GM23338 (cell line): Measurements from ENCODE around the gene UNC13C. TPM values are rescaled to one million over a fixed set of nuclear protein-coding genes. Genes with fewer than 3 reads are reported as not detected.

Experiments
- ATAC-seq: fragments of 200-7000 bp; cut with Tn5 transposase; 3 replicates; pipeline ENCODE4 v1.9.1; 2020
- DNase-seq: peaks from one replicate; pipeline ENCODE4 v3.0.0-alpha.2; 2015; ENCODE audit warnings: low spot score
- H2AFZ ChIP-seq: fragments of 200-600 bp; sonication (generic); 2 replicates; pipeline ENCODE4 v1.8.0; 2016; ENCODE audit warnings: antibody characterized with exemption, mild to moderate bottlenecking, moderate library complexity
- H3F3A ChIP-seq: fragments of 200-600 bp; sonication (generic); replicated peaks from 2 replicates; pipeline ENCODE4 v1.8.0; 2017; ENCODE audit warnings: antibody characterized with exemption, mixed run types, low read depth
- H3K27ac ChIP-seq: fragments of 200-600 bp; sonication (generic); 2 replicates; pipeline ENCODE4 v1.6.1; 2016; ENCODE audit warnings: low read depth
- H3K27me3 ChIP-seq: fragments of 200-600 bp; sonication (generic); 2 replicates; pipeline ENCODE4 v1.8.0; 2016; ENCODE audit warnings: mild to moderate bottlenecking, mixed run types, moderate library complexity; ENCODE audit not compliant: insufficient read depth
- H3K36me3 ChIP-seq: fragments of 200-600 bp; sonication (generic); 2 replicates; pipeline ENCODE4 v1.8.0; 2016; ENCODE audit warnings: mild to moderate bottlenecking; ENCODE audit not compliant: insufficient read depth
- H3K4me1 ChIP-seq: fragments of 200-600 bp; sonication (generic); 2 replicates; pipeline ENCODE4 v1.8.0; 2016; ENCODE audit warnings: mild to moderate bottlenecking, moderate library complexity; ENCODE audit not compliant: insufficient read depth
- H3K4me2 ChIP-seq: fragments of 200-600 bp; sonication (generic); 2 replicates; pipeline ENCODE4 v1.7.1; 2017; ENCODE audit warnings: mixed run types
- H3K4me3 ChIP-seq: fragments of 200-600 bp; sonication (generic); 2 replicates; pipeline ENCODE4 v1.6.1; 2016; ENCODE audit warnings: mixed run types
- H3K79me2 ChIP-seq: fragments of 200-600 bp; sonication (generic); replicated peaks from 2 replicates; pipeline ENCODE4 v1.8.0; 2017; ENCODE audit warnings: mild to moderate bottlenecking; ENCODE audit not compliant: insufficient read depth
- H3K9me2 ChIP-seq: fragments of 200-600 bp; sonication (generic); 2 replicates; pipeline ENCODE4 v1.8.0; 2017; ENCODE audit not compliant: insufficient read depth
- H4K20me1 ChIP-seq: fragments of 200-600 bp; sonication (generic); replicated peaks from 2 replicates; pipeline ENCODE4 v1.8.0; 2017; ENCODE audit warnings: mild to moderate bottlenecking; ENCODE audit not compliant: insufficient read depth
- H3K27ac Mint-ChIP-seq: 2 replicates; pipeline ENCODE4 v1.8.0; 2020; ENCODE audit warnings: inconsistent platforms, mild to moderate bottlenecking, moderate library complexity, mixed read lengths
- H3K27me3 Mint-ChIP-seq: 3 replicates; pipeline ENCODE4 v1.8.0; 2022; ENCODE audit warnings: low read depth, mild to moderate bottlenecking, moderate library complexity, mixed read lengths, inconsistent platforms; ENCODE audit not compliant: insufficient read depth, poor library complexity
- H3K36me3 Mint-ChIP-seq: 3 replicates; pipeline ENCODE4 v1.8.0; 2021; ENCODE audit warnings: low read depth, mild to moderate bottlenecking, inconsistent platforms, moderate library complexity, mixed read lengths
- H3K4me1 Mint-ChIP-seq: 3 replicates; pipeline ENCODE4 v1.8.0; 2020; ENCODE audit warnings: mild to moderate bottlenecking, inconsistent platforms, mixed read lengths
- H3K4me3 Mint-ChIP-seq: 3 replicates; pipeline ENCODE4 v1.8.0; 2021; ENCODE audit warnings: moderate library complexity, mild to moderate bottlenecking, inconsistent platforms, mixed read lengths
- H3K9me3 Mint-ChIP-seq: 3 replicates; pipeline ENCODE4 v1.8.0; 2020; ENCODE audit warnings: moderate library complexity, mild to moderate bottlenecking, inconsistent platforms, mixed read lengths
- EZH2phosphoT487 ChIP-seq: fragments of 200-600 bp; sonication (generic); IDR thresholded peaks from one replicate; pipeline ENCODE4 v1.8.1; 2018; ENCODE audit warnings: antibody characterized with exemption; ENCODE audit not compliant: unreplicated experiment
- ZNF331 ChIP-seq: fragments of 250-450 bp; sonication (Bioruptor Pico); IDR thresholded peaks from 2 replicates; pipeline ENCODE4 v1.5.0; 2020; ENCODE audit warnings: low read depth, mild to moderate bottlenecking, moderate library complexity
- ZNF462 ChIP-seq: fragments of 250-450 bp; sonication (Bioruptor Pico); IDR thresholded peaks from 2 replicates; pipeline ENCODE4 v1.5.0; 2020; ENCODE audit warnings: mild to moderate bottlenecking, moderate library complexity
- polyA plus RNA-seq: library from polyadenylated mRNA; unstranded; fragments of >200 nt; fragmentation: Nextera tagmentation; extraction: Ambion mirVana; gene quantifications from 2 replicates; pipeline ENCODE4 v1.2.1, GENCODE V29; 2016
- total RNA-seq: library from RNA; depleted of rRNA; stranded (reverse); fragments of >200 nt; shearing (Covaris generic); gene quantifications from 2 replicates; pipeline ENCODE4 v1.2.3, GENCODE V29; 2014
- TF ChIP-seq, protein P1 (sequence below): IDR thresholded peaks from one replicate; pipeline ENCODE4 v1.6.1; 2018; ENCODE audit warnings: antibody characterized with exemption; ENCODE audit not compliant: unreplicated experiment
- TF ChIP-seq, protein P2 (sequence below), 2 experiments: fragments of 200-600 bp in 1 of 2; sonication (generic) in 1 of 2; conservative IDR thresholded peaks; 2 replicates each; pipeline versions ENCODE4 v1.5.1 to v1.6.1; 2016 to 2017; ENCODE audit warnings: antibody characterized with exemption in 2 of 2, low read depth in 2 of 2, mild to moderate bottlenecking in 2 of 2, moderate library complexity in 1 of 2

UNC13C gene
- total and polyA plus RNA-seq, 2 experiments from 2014 or later = 0.03 TPM; not detected in 1

GRCh38 chr15:53984221-53984620 lies 6.0 kb downstream of the UNC13C start:
- Mint-ChIP-seq H3K36me3 (no peaks in the 10 kb centered on the region), H3K4me3 (no peak overlapping the region), H3K9me3 (peaks cover 30% of the 10 kb centered on the region), H3K27me3 (peaks cover 4% of the 10 kb centered on the region), H3K27ac (no peak overlapping the region), H3K4me1 (no peaks in the 10 kb centered on the region)
- Histone ChIP-seq H3K9me2 (no peaks in the 10 kb centered on the region), H3K4me3 (no peak overlapping the region), H3K4me2 (no peak overlapping the region), H3K4me1 (no peaks in the 10 kb centered on the region), H2AFZ (no peak overlapping the region), H3K27ac (no peak overlapping the region), H3K27me3 (peaks cover 6% of the 10 kb centered on the region), H3K36me3 (no peaks in the 10 kb centered on the region; the same call in 1 of the 2 replicates), H3F3A (no peaks in the 10 kb centered on the region), H3K79me2 (no peaks in the 10 kb centered on the region), H4K20me1 (no peaks in the 10 kb centered on the region)
- ATAC-seq (no peak), DNase-seq (no peak)
- TF ChIP-seq ZNF331 (CRISPR knock-in tag) = no peak
- TF ChIP-seq EZH2phosphoT487 = no peak
- TF ChIP-seq, protein P1, sequence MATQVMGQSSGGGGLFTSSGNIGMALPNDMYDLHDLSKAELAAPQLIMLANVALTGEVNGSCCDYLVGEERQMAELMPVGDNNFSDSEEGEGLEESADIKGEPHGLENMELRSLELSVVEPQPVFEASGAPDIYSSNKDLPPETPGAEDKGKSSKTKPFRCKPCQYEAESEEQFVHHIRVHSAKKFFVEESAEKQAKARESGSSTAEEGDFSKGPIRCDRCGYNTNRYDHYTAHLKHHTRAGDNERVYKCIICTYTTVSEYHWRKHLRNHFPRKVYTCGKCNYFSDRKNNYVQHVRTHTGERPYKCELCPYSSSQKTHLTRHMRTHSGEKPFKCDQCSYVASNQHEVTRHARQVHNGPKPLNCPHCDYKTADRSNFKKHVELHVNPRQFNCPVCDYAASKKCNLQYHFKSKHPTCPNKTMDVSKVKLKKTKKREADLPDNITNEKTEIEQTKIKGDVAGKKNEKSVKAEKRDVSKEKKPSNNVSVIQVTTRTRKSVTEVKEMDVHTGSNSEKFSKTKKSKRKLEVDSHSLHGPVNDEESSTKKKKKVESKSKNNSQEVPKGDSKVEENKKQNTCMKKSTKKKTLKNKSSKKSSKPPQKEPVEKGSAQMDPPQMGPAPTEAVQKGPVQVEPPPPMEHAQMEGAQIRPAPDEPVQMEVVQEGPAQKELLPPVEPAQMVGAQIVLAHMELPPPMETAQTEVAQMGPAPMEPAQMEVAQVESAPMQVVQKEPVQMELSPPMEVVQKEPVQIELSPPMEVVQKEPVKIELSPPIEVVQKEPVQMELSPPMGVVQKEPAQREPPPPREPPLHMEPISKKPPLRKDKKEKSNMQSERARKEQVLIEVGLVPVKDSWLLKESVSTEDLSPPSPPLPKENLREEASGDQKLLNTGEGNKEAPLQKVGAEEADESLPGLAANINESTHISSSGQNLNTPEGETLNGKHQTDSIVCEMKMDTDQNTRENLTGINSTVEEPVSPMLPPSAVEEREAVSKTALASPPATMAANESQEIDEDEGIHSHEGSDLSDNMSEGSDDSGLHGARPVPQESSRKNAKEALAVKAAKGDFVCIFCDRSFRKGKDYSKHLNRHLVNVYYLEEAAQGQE = no peak
- no peak for TF ChIP-seq ZNF462
- TF ChIP-seq, protein P2, sequence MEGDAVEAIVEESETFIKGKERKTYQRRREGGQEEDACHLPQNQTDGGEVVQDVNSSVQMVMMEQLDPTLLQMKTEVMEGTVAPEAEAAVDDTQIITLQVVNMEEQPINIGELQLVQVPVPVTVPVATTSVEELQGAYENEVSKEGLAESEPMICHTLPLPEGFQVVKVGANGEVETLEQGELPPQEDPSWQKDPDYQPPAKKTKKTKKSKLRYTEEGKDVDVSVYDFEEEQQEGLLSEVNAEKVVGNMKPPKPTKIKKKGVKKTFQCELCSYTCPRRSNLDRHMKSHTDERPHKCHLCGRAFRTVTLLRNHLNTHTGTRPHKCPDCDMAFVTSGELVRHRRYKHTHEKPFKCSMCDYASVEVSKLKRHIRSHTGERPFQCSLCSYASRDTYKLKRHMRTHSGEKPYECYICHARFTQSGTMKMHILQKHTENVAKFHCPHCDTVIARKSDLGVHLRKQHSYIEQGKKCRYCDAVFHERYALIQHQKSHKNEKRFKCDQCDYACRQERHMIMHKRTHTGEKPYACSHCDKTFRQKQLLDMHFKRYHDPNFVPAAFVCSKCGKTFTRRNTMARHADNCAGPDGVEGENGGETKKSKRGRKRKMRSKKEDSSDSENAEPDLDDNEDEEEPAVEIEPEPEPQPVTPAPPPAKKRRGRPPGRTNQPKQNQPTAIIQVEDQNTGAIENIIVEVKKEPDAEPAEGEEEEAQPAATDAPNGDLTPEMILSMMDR (conservative IDR thresholded peaks at IDR 0.05; ENCODE audit: low read depth in 2 of 2) = no peak
